AG04449 (cell line): Measurements from ENCODE around the gene CACNA1E.
"Not testable (repeated sequence)": the region's sequence is repeated elsewhere in the genome, so short reads cannot be mapped to it uniquely, and the experiment has no call there.

Experiments
- CTCF ChIA-PET: fragments of 350-600 bp; formaldehyde crosslinking; extraction: SDS; loops from one replicate; lab custom pipeline; 2021; ENCODE audit warnings: antibody characterized with exemption; lab: Yijun Ruan, JAX
- POLR2A ChIA-PET: fragments of 400-600, 350-600 bp; formaldehyde crosslinking; extraction: SDS; loops from one replicate; lab custom pipeline; 2020; ENCODE audit warnings: antibody characterized with exemption, inconsistent platforms; lab: Yijun Ruan, JAX
- DNase-seq: peaks from one replicate; pipeline ENCODE4 v3.0.0-alpha.2; 2010; ENCODE audit warnings: low read depth, low spot score
- H3K4me3 ChIP-seq: 2 replicates; pipeline ENCODE4 v1.5.1; 2011; ENCODE audit warnings: low read depth, mild to moderate bottlenecking, control low read depth, low read length
- TF ChIP-seq, protein P1 (sequence below): IDR thresholded peaks from one replicate; pipeline ENCODE4 v1.5.1; 2011; ENCODE audit warnings: mild to moderate bottlenecking, moderate library complexity, low read length, control low read depth, inconsistent platforms; ENCODE audit not compliant: insufficient read depth; ENCODE audit errors: missing control alignments

The CACNA1E gene

GRCh38 chr1:181849071-181849470, 365.8 kb downstream of the CACNA1E start:
- CTCF ChIA-PET = no interaction called here
- TF ChIP-seq, protein P1, sequence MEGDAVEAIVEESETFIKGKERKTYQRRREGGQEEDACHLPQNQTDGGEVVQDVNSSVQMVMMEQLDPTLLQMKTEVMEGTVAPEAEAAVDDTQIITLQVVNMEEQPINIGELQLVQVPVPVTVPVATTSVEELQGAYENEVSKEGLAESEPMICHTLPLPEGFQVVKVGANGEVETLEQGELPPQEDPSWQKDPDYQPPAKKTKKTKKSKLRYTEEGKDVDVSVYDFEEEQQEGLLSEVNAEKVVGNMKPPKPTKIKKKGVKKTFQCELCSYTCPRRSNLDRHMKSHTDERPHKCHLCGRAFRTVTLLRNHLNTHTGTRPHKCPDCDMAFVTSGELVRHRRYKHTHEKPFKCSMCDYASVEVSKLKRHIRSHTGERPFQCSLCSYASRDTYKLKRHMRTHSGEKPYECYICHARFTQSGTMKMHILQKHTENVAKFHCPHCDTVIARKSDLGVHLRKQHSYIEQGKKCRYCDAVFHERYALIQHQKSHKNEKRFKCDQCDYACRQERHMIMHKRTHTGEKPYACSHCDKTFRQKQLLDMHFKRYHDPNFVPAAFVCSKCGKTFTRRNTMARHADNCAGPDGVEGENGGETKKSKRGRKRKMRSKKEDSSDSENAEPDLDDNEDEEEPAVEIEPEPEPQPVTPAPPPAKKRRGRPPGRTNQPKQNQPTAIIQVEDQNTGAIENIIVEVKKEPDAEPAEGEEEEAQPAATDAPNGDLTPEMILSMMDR = no peak
- no peak overlapping the region for H3K4me3 ChIP-seq
- POLR2A ChIA-PET = no interaction called here
- DNase-seq = no peak

DNA sequence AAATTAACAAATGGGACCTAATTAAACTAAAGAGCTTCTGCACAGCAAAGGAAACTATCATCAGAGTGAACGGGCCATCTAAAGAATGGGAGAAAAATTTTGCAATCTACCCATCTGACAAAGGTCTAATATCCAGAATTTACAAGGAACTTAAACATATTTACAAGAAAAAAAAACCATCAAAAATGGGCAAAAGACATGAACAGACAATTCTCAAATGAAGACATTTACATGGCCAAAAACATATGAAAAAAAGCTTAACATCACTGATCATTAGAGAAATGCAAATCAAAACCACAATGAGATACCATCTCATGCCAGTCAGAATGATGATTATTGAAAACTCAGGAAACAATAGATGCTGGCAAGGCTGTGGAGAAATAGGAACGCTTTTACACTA, 370.9 kb downstream of the CACNA1E start:
- DNase-seq, CTCF ChIA-PET, H3K4me3 ChIP-seq, POLR2A ChIA-PET: not testable (repeated sequence)

DNA sequence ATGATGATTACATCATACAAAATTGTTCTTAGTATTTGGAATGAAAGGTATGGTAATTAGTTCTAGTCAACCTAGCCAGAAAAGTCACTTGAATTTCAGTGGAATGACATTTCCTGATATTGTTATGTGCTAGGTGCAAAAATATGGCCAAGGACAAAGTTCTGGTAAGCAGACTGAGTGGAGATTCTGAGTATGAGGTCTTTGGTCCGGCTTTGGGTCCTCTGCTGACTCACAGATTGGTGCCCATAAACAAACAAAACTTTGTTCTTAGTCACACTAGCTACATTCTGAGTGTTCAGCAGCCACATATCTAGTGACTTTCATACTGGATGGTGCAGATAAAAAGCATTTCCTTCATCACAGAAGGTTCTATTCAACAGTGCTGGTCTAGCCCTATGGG, 372.1 kb downstream of the CACNA1E start:
- ChIA-PET POLR2A (no interaction called here), CTCF (no interaction called here)
- TF ChIP-seq, protein P1 = no peak
- H3K4me3 ChIP-seq = no peak overlapping the region
- DNase-seq = no peak
